Erythroblast (primary cell): ENCODE results near the gene SCUBE1.

Experiments used
- DNase-seq, 2 experiments: peaks; one replicate each; lab custom pipeline; 2025; lab: John Stamatoyannopoulos, UW
- GATA1 ChIP-seq: IDR thresholded peaks from 2 replicates; pipeline ENCODE4 v1.6.1; 2011; ENCODE audit warnings: low read depth, mild to moderate bottlenecking, control low read depth, low read length, moderate library complexity
- POLR2A ChIP-seq: IDR thresholded peaks from 2 replicates; pipeline ENCODE4 v1.6.1; 2011; ENCODE audit warnings: mild to moderate bottlenecking, low read length

Gene SCUBE1

DNA sequence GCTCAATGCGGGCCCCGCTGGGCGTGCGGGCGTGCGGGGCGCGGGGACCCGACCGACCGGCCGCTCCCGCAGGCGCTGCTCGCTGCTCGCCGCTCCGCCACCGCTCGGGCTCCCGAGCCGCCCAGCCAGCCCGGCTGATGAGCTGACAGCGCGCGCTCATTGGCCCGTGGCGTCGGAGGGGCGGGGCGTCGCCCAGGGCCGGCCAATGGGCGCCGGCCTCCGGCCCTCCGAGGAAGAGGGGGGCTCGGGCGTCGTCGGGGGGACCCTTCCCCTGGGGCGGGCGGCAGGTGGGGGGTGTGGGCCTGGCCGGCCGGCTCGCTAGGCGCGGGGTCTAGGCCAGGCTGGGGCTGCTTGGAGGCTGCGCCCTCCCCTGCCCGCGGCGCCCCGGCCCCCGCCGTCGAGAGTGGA, at the start of gene SCUBE1:
Gene SCUBE1 (minus strand): TSS at position 111 of the 408 bp plus-strand sequence. CDS start 111 bp downstream, outside the sequence.
- DNase-seq = peak; percentile 20 to 27
- TF ChIP-seq POLR2A (no peak), GATA1 (no peak)

DNA sequence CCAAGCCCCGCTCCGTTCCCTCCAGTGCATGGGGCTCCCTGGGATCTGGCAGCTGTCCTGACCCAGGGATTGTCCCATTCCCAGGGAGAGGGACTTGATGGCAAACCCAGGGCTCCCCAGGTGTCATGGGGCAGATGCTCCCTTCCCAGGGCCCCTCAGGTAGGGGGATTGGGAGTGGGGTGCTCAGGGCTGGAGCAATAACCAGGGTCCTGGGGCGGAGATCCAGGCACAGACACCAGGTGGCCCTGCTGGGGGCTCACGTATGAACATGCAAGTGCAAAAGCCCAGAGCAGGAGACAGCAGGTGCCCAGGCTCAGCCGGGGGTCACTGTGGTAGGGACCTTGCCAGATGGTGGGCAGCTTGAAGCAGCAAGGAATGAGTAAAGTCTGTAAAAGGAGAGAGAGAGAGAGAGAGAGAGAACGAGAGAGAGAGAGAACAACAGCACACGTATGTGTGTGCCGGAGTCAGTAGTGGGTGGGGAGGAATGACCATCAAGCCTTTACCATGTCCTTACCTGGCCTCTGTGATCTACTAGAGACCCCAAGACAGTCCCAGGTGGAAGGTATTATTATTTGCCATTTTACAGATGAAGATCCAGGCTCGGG, 49.3 kb upstream of the SCUBE1 start:
- TF ChIP-seq GATA1 = no peak
- TF ChIP-seq POLR2A = no peak
- no peak for DNase-seq

DNA sequence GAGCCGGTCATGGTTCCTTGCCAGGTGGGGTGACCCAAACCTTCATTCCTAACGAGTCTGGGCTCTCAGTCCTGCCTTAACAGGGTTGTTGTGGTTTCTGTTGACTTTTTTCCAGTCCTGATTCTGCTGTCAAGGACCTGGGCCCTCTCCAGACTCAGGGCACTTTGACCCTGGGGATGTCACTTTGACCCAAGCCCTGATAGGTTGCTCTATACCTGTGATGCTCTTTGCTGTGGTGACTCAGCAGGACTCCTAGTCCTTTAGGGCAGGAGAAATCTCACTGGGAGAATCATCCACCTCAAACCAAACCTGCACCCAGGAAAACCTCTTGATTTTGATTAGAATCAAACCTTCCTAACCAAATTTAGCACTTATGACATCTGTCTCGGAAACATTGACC, 48.1 kb upstream of the SCUBE1 start:
- no peak for DNase-seq

DNA sequence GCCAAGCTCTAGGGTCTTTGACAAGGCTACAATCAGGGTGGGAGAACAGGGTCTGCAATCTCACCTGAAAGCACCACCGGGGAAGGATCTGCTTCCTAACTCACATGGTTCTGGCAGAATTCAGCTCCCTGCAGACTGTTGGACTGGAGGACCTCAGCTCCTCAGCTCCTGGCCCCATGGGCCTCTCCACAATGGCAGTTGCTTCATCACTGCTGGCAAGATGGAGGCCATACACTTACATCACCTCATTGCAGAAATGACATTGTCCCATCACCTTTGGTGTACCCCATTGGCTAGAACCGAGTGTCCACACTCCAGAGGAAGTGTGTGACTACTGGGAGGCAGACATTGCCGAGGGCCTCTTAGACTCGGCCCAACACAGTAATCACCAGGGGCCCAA, 47.7 kb upstream of the SCUBE1 start:
- no peak for DNase-seq
- no peak for TF ChIP-seq POLR2A
- TF ChIP-seq GATA1 = no peak

More for the DNA sequence above, 48.1 kb upstream of the SCUBE1 start:
- no peak for TF ChIP-seq POLR2A
- no peak for TF ChIP-seq GATA1

DNA sequence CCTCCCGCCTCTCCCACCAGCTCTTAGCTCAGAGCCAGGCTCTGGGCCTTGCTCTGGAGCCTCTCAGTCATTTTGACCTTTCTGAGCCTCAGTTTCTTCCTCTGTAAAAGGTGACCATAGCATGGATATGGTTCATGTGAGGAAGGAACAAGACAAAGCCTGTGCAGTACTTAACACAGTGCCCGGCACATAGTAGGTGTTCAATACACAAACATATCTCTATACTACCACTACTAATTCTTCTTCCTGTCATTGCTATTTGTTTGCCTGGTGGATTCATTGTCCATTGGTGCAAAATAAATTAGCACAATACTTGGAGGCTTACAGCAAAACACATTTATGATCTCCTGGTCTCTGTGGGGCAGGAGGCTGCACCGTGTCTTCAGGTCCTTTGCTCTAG, 47.0 kb upstream of the SCUBE1 start:
- DNase-seq = no peak
- no peak for TF ChIP-seq GATA1
- TF ChIP-seq POLR2A = no peak

DNA sequence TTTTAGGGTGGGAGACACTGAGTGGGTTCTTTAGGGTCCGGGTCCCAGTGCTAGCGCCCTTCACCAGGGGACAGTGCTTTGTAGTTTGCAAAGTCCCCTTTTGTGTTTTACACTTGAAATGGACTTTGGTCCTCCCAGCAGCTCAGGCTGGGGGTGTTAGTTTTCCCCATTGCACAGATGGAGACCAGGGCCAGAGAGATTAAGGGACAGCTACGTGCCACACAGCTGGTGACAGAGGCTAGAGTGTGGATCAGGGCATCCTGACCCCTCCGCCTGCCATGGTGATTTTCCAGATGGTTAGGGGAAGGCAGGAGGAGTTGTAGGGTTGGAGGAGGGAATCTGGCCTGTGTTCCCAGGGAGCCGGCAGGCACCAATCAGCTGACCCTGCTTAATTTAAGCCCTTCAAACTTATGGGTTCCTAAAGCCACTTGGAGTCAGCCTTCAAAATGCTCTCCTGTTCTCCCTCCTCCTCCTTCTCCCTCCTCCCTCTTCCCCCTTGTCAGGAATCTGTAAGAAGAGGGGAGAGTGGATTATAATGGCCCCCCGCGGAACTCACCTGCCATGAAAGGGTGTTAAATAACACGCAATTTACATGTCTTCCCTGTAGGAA, 46.2 kb upstream of the SCUBE1 start:
- TF ChIP-seq POLR2A (no peak), GATA1 (no peak)

DNA sequence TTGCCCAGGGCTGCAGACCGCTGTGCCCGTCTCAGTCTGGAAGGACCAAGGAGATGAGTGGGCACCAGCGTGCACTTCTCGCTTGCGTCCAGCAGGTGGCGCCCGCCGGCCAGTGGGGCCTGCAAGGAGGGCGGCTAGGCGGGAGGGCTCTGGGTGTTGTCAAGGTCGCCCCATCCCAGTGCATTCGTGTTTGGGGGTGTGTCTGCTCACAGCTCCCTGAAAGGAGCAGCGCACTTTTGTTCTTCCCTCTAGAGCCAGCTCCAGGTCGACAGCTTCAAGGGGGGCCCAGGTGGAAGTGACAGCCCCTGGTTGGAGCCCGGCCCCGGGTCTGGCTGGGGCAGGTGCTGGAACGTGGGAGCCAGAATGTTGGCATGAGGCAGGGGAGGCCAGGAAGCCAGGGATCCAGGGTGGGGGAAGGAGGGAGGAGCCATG, 45.3 kb upstream of the SCUBE1 start:
- TF ChIP-seq GATA1 (no peak), POLR2A (no peak)
- peak; percentile 64 to 78 for DNase-seq

More for the DNA sequence above, 46.2 kb upstream of the SCUBE1 start:
- no peak for DNase-seq

DNA sequence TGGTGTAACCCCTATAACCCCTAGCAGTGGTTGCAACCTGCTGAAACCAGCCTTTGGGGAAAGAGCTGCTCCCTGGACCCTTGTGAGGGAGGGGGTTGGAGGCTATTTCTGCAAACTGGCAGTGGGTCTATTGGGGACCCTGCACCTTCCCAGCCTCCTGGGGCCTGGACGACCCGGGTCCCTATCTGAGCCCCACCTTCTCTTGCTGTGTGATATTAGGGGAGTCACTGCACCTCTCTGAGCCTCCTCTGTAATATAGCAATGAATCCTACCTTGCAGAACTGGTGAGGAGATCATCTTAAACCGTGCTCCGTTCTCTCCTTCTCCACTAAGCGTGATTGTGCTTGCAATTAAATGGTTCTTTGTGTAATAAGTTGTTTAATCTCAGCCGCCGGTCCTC, 44.6 kb upstream of the SCUBE1 start:
- no peak for DNase-seq
- no peak for TF ChIP-seq POLR2A
- TF ChIP-seq GATA1 = no peak

DNA sequence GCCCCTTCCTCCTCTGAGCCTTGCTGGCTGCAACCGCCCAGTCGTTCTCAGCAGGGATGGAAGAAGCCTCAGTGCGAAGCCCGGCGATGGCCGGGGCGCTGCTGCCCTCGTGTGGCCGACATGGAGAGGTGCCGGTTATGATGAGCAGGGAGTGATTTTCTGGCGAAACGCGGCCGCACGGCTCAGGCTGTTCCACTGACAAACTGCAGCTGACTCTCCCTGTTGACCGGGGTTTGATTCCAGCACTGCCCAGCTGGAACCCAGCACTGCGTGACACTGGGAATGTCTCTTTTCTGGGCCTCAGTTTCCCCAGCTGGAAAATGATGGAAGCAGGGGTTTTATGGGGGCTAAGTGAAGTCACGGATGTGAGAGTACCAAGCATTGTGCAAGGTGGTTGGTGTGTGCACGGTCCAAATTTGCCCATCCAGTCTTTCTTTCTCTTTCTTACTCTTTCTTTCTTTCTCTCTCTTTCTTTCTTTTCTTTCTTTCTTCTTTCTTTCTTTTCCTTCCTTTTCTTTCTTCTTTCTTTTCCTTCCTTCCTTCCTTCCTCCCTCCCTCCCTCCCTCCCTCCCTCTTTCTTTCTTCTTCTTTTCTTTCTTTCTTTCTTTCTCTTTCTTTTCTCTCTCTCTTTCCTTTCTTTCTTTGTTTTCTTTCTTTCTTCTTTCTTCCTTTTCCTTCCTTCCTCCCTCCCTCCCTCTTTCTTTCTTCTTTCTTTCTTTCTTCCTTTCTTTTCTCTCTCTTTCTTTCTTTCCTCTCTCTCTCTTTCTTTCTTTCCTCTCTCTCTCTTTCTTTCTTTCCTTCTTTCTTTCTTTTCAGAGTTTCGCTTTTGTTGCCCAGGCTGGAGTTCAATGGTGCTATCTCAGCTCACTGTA, 42.8 kb upstream of the SCUBE1 start:
- TF ChIP-seq GATA1 (no peak), POLR2A (no peak)
- peak; percentile 64 to 80 for DNase-seq

DNA sequence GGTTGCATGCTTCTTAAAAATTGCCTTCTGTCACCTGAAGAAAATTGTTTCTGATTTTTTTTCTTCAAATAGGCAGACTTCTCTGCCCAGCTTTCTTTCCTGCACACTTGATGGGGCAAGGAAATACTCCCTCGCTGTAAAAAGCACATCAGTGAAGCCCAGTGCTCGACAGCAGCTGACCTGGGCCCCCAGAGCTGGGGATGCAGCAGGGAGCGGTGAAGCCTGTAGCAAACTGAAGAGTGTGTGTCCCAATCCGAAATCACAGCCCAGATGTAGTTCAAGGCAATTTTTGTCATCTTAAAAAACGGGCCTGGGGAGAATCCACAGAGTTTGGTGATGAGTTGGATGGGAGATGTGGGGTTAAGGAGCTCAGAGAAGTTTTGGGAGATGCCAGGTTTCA, 41.7 kb upstream of the SCUBE1 start:
- TF ChIP-seq GATA1 = no peak
- TF ChIP-seq POLR2A = no peak

DNA sequence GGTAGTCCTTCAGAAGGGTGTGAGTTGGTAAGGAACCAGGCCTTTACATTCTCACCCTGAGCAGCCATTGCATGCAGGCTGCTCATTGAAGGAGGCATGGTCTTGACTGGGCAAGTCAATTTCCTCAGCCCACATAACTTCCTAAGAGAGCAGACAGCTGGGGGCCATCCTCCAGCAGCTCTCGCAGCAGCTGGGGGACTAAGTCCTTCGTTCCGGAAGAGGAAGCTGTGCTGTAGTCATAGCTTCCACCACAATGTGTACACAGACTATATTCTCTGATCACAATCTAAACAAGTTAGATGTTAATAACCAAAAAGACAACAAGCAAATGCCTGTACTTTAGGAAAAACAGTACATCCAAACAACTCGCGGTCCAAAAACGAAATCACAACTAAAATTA, 38.5 kb upstream of the SCUBE1 start:
- DNase-seq = no peak
- no peak for TF ChIP-seq GATA1
- TF ChIP-seq POLR2A = no peak

More for the DNA sequence above, 41.7 kb upstream of the SCUBE1 start:
- no peak for DNase-seq

DNA sequence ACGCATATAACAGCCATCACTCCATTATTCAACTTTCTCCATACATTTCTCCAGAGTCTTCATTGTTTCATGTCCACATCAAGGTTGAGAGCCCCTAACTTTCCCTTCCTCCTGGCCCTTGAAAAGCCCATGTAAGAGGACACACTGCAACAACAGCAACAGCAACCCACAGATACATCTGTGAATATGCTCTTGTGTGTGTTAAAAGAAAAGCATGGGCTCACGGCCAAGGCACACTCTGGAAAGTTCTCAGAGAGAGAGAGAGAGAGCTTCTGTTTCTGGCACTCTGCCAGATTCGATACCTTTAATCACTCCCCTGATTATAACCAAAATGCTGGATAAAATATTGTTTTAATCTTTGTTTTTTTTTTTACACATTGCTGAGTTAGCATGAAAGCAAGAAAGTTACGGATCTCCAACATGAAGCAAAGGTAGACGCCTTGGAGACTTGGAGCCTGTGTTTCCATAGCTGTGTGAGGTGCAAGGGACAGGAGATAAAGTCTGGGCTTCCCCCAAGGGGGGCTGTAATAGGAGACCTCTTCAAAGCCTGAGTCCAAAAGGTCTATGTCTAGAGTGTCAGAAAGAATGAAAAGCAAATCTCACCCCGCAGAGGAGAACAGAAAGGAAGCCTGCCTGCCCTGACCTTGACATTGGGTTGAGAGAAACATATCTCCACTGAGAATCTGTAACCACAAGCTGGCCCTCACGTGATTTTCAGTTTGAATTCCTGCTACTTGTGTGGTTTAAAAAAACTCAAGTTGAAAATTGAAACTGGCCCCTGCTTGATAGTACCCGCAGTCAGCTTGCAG, 34.9 kb upstream of the SCUBE1 start:
- TF ChIP-seq GATA1 (no peak), POLR2A (no peak)
- peak in 1 of 2 experiments; percentile 33 for DNase-seq

DNA sequence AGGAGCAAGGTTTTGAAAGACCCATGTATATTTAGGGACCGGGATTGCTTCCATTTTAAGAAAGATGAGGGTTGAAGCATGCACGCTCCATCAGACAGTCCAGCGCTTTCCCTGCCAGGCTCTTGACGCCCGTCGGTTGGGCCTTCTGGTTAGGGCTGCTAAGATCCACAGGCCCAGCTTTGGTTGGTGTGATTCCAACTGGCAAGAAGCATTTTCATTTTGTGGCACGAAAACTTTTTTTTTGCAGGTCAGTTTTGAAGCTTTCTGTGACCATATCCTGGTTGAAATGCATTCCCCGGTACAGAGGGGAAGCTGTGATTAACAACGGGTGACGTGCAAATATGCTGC, 34.4 kb upstream of the SCUBE1 start:
- no peak for DNase-seq
- TF ChIP-seq GATA1 (no peak), POLR2A (no peak)
